ENCODE data around the gene C4orf36. TPM values are rescaled to one million over a fixed set of nuclear protein-coding genes. Genes with fewer than 3 reads are reported as not detected.

The C4orf36 gene
- total and polyA plus RNA-seq, 2 donors (not counting 1 experiment from before 2014, with no cell fraction given), result 0.24 TPM; not detected in 1

DNA sequence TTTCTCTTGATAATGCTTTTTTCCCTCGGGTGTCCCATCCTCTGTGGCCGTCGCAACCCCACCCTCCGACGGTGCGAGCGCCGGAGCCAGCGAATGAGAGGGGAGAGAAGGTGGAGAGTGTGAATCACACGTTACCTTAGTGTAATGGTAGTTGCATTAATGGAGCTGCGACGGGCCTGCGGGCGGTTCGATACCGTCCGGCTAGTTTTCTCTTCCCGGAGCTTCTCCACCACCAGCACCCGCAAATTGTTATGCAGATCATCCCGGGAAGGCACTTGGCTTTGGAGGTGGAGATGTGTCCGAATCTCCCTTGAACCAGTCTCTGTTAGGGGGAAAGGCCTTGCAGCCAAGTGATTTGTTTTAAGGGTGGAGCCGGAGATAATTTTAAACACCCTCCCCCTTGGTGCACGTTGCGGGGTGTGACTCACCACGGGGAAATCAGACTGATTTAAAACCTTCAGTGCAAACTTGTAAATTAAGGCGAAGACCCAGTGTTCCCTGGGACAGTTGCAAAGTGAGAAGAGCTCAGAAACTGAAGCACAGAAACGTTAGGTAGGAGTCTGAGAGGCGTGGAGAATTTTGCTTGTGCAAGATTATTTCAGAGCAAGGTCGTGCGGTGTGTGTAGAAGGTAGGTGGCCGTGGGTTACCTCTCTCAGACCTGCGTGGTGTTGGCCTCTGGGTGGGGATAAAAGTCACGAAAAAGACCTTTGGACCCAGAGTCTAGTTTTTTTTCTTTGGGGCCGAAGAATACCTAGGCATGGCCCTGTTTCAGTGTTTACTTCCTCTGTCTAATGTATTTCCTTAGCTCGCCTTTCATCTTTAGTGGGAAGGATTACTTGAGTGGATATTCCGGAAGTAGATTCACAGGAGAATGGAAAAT lies 43.9 kb upstream of the C4orf36 start:
- CTCF ChIA-PET, result interaction anchor here (0.7 to 8.5 kb wide), 8 partner anchors 9 to 160 kb away, joined by 4 to 109 read pairs (median 8); no protein-coding TSS in a partner anchor
- peaks cover 51% of the 10 kb centered on the region for H3K4me1 Mint-ChIP-seq
- no peaks in the 10 kb centered on the region for H3K9me3 ChIP-seq (ENCODE audit: control extremely low read depth in 1 of 3, control insufficient read depth in 2 of 3, insufficient read depth in 1 of 3, low read length in 2 of 3)
- H3K4me1 ChIP-seq (ENCODE audit: control insufficient read depth in 2 of 2, insufficient read depth in 2 of 2, low read length in 2 of 2), result peaks cover 54 to 61% of the 10 kb centered on the region in 2 donors
- POLR2A ChIA-PET, result interaction anchor here (0.5 to 3.1 kb wide), 13 partner anchors 14 to 157 kb away, joined by 3 to 51 read pairs (median 5); no protein-coding TSS in a partner anchor
- H3K9ac ChIP-seq (ENCODE audit: low read length), result peak overlapping the region; percentile 73
- peaks cover 41% of the 10 kb centered on the region for H3K79me2 ChIP-seq (ENCODE audit: control insufficient read depth, insufficient read depth, low read length)
- no peaks in the 10 kb centered on the region for H4K20me1 ChIP-seq (ENCODE audit: control insufficient read depth, insufficient read depth, low read length, poor library complexity, severe bottlenecking)
- intact Hi-C loops (cut with micrococcal nuclease), result loop anchor here (1.0 to 5.0 kb wide), 9 partner anchors 25 to 1349 kb away; partner anchors contain the start of genes KLHL8, MAPK10, NUDT9 and PPM1K
- peak overlapping the region; percentile 90 for H2AFZ ChIP-seq (ENCODE audit: insufficient read depth, low read depth, low read length, poor library complexity, severe bottlenecking)
- no peaks in the 10 kb centered on the region for H3K36me3 ChIP-seq (replicated peaks in 1 of 2; ENCODE audit: control extremely low read depth in 1 of 2, control insufficient read depth in 1 of 2, extremely low read depth in 1 of 2, insufficient read depth in 2 of 2, low read length in 1 of 2)
- peak overlapping the region; percentile 87 for H3K4me3 Mint-ChIP-seq
- ATAC-seq (ENCODE audit: low read depth) (peak; percentile 46), DNase-seq (peak; percentile 84)
- no peaks in the 10 kb centered on the region for H3K9me3 Mint-ChIP-seq (ENCODE audit: insufficient read depth)
- TF ChIP-seq EZH2 (IDR thresholded peaks at IDR 0.05; ENCODE audit: borderline replicate concordance, insufficient read depth, low read depth, low read length, poor library complexity, severe bottlenecking), result no peak
- TF ChIP-seq, protein P1, sequence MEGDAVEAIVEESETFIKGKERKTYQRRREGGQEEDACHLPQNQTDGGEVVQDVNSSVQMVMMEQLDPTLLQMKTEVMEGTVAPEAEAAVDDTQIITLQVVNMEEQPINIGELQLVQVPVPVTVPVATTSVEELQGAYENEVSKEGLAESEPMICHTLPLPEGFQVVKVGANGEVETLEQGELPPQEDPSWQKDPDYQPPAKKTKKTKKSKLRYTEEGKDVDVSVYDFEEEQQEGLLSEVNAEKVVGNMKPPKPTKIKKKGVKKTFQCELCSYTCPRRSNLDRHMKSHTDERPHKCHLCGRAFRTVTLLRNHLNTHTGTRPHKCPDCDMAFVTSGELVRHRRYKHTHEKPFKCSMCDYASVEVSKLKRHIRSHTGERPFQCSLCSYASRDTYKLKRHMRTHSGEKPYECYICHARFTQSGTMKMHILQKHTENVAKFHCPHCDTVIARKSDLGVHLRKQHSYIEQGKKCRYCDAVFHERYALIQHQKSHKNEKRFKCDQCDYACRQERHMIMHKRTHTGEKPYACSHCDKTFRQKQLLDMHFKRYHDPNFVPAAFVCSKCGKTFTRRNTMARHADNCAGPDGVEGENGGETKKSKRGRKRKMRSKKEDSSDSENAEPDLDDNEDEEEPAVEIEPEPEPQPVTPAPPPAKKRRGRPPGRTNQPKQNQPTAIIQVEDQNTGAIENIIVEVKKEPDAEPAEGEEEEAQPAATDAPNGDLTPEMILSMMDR (IDR thresholded peaks at IDR 0.05), result peak; percentile 26
- H3K27me3 Mint-ChIP-seq, result no peaks in the 10 kb centered on the region
- 0% methylated on average over 15 of the region's 36 CpGs for WGBS (ENCODE audit: insufficient coverage)
- H3K27me3 ChIP-seq (replicated peaks in 1 of 4; ENCODE audit: control extremely low read depth in 1 of 4, control insufficient read depth in 3 of 4, insufficient read depth in 4 of 4, low read length in 3 of 4), result no peaks in the 10 kb centered on the region
- H3K4me2 ChIP-seq (replicated peaks; ENCODE audit: low read depth, low read length, poor library complexity, severe bottlenecking), result peak overlapping the region; percentile 95
- peak overlapping the region; percentile 79 to 86 for H3K27ac ChIP-seq (ENCODE audit: low read length in 2 of 2)
- H3K4me3 ChIP-seq (ENCODE audit: control extremely low read depth in 1 of 5, extremely low read depth in 1 of 5, insufficient read depth in 1 of 5, low read depth in 2 of 5, low read length in 4 of 5), result peak overlapping the region; percentile 73 to 92 (median 78)
- H3K27ac Mint-ChIP-seq, result peak overlapping the region; percentile 95
